ENCODE results near the gene S100A7A. TPM values are rescaled to one million over a fixed set of nuclear protein-coding genes. Genes with fewer than 3 reads are reported as not detected.

Gene S100A7A
- total RNA-seq (2021; fragmentation: NEBNext Ultra II Directional; extraction: Animal tissue kit (Norgen Biotek cat#: 25700)) = not detected
- long read RNA-seq = 0 reads

GRCh38 chr1:153415850-153416570 is at the start of gene S100A7A:
TSS of gene S100A7A (plus strand) at chr1:153416520. CDS start at chr1:153418083, 1,563 bp downstream.
- no peak for DNase-seq
- no peak within 1 kb of the TSS for H3K4me3 Mint-ChIP-seq
- no peaks in the 10 kb centered on the region for H3K9me3 Mint-ChIP-seq
- TF ChIP-seq, protein P1, sequence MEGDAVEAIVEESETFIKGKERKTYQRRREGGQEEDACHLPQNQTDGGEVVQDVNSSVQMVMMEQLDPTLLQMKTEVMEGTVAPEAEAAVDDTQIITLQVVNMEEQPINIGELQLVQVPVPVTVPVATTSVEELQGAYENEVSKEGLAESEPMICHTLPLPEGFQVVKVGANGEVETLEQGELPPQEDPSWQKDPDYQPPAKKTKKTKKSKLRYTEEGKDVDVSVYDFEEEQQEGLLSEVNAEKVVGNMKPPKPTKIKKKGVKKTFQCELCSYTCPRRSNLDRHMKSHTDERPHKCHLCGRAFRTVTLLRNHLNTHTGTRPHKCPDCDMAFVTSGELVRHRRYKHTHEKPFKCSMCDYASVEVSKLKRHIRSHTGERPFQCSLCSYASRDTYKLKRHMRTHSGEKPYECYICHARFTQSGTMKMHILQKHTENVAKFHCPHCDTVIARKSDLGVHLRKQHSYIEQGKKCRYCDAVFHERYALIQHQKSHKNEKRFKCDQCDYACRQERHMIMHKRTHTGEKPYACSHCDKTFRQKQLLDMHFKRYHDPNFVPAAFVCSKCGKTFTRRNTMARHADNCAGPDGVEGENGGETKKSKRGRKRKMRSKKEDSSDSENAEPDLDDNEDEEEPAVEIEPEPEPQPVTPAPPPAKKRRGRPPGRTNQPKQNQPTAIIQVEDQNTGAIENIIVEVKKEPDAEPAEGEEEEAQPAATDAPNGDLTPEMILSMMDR (IDR thresholded peaks at IDR 0.05) = no peak
- H3K27me3 Mint-ChIP-seq (ENCODE audit: insufficient read depth) = peaks cover 17% of the 10 kb centered on the region
- no peak within 1 kb of the TSS for H3K27ac Mint-ChIP-seq
- no peaks in the 10 kb centered on the region for H3K36me3 Mint-ChIP-seq (ENCODE audit: low read depth)
- H3K4me1 Mint-ChIP-seq (ENCODE audit: low read depth) = no peaks in the 10 kb centered on the region

- TF ChIP-seq, protein P1 (IDR thresholded peaks at IDR 0.05) = no peak
- H3K27ac Mint-ChIP-seq = no peak overlapping the region
- H3K4me3 Mint-ChIP-seq = no peak overlapping the region
- H3K4me1 Mint-ChIP-seq (ENCODE audit: low read depth) = no peaks in the 10 kb centered on the region
- no peaks in the 10 kb centered on the region for H3K36me3 Mint-ChIP-seq (ENCODE audit: low read depth)
- peaks cover 42% of the 10 kb centered on the region for H3K27me3 Mint-ChIP-seq (ENCODE audit: insufficient read depth)
- DNase-seq = no peak
- H3K9me3 Mint-ChIP-seq = no peaks in the 10 kb centered on the region
Observed at GRCh38 chr1:153367090-153367489, 49.2 kb upstream of the S100A7A start.

GRCh38 chr1:153368495-153368894 is 47.8 kb upstream of the S100A7A start:
- Mint-ChIP-seq H3K9me3 (no peaks in the 10 kb centered on the region), H3K4me1 (ENCODE audit: low read depth) (no peaks in the 10 kb centered on the region), H3K36me3 (ENCODE audit: low read depth) (no peaks in the 10 kb centered on the region), H3K27me3 (ENCODE audit: insufficient read depth) (peaks cover 45% of the 10 kb centered on the region), H3K27ac (no peak overlapping the region), H3K4me3 (no peak overlapping the region)
- TF ChIP-seq, protein P1 (IDR thresholded peaks at IDR 0.05) = no peak
- DNase-seq = no peak

GRCh38 chr1:153370146-153370545 is 46.2 kb upstream of the S100A7A start:
- H3K27me3 Mint-ChIP-seq (ENCODE audit: insufficient read depth) = peaks cover 38% of the 10 kb centered on the region
- TF ChIP-seq, protein P1 (IDR thresholded peaks at IDR 0.05) = no peak
- no peak for DNase-seq
- no peaks in the 10 kb centered on the region for H3K9me3 Mint-ChIP-seq
- no peak overlapping the region for H3K4me3 Mint-ChIP-seq
- H3K4me1 Mint-ChIP-seq (ENCODE audit: low read depth) = peaks cover 1% of the 10 kb centered on the region
- H3K36me3 Mint-ChIP-seq (ENCODE audit: low read depth) = no peaks in the 10 kb centered on the region
- H3K27ac Mint-ChIP-seq = no peak overlapping the region

DNA sequence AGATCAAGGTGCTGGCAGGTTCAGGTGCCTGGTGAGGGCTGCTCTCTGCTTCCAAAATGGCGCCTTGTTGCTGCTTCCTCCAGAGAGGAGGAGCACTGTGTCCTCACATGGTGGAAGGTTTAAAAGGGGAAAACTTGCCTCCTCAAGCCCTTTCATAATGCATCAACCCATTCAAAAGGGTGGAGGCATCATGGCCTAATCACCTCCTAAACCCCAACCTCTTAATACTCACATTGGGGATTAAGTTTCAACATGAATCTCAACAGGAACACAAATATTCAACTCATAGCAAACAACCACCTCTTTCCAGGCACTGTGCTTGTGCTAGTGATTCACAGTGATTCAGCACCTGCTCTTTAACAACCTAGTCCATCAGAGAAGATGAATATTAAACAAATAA is 45.1 kb upstream of the S100A7A start:
- DNase-seq = no peak
- peaks cover 11% of the 10 kb centered on the region for H3K4me1 Mint-ChIP-seq (ENCODE audit: low read depth)
- TF ChIP-seq, protein P1 (IDR thresholded peaks at IDR 0.05) = no peak
- H3K4me3 Mint-ChIP-seq = no peak overlapping the region
- H3K36me3 Mint-ChIP-seq (ENCODE audit: low read depth) = no peaks in the 10 kb centered on the region
- H3K27ac Mint-ChIP-seq = no peak overlapping the region
- H3K9me3 Mint-ChIP-seq = no peaks in the 10 kb centered on the region
- peaks cover 27% of the 10 kb centered on the region for H3K27me3 Mint-ChIP-seq (ENCODE audit: insufficient read depth)
